K562 (cell line): ENCODE data around the gene REM2. TPM values are rescaled to one million over a fixed set of nuclear protein-coding genes. Genes with fewer than 3 reads are reported as not detected.

Source experiments
- ATAC-seq: fragments of 200-7000 bp; cut with Tn5 transposase; 3 replicates; pipeline ENCODE4 v1.9.1; 2020; ENCODE audit warnings: moderate library complexity
- BruUV-seq: library from RNA; stranded (reverse); fragments of 400-500 nt; replicated peaks from 2 replicates; lab custom pipeline; 2021; lab: Mats Ljungman, UMichigan
- CTCF ChIA-PET: fragments of 300-600 bp; formaldehyde crosslinking; extraction: SDS; loops from one replicate; lab custom pipeline; 2021; ENCODE audit warnings: low intra/inter-chr PET ratio; lab: Yijun Ruan, JAX
- POLR2A ChIA-PET: fragments of 300-600, 350-650 bp; sonication (Branson Sonifier 250); formaldehyde crosslinking; extraction: SDS; loops from one replicate; lab custom pipeline; 2021; ENCODE audit warnings: antibody characterized with exemption, inconsistent platforms; lab: Yijun Ruan, JAX
- DNase-seq, 4 experiments: peaks; one replicate each; pipeline versions ENCODE4 v3.0.0 to v3.0.0-alpha.2; 2011 to 2018; ENCODE audit warnings: low spot score in 3 of 4, mixed read lengths in 3 of 4; ENCODE audit errors: extremely low read depth in 1 of 4
- FAIRE-seq: peaks from 2 replicates; lab custom pipeline; 2011; peaks lifted over from hg19 to GRCh38; lab: Jason Lieb, UNC
- H2AFZ ChIP-seq: 2 replicates; pipeline ENCODE4 v1.6.0; 2011; ENCODE audit warnings: low read depth, low read length, control low read depth, inconsistent platforms
- H3K27ac ChIP-seq: fragments of 200-600 bp; 3 replicates; pipeline ENCODE4 v1.8.0; 2011; ENCODE audit warnings: low read depth, mild to moderate bottlenecking, control low read depth, inconsistent platforms, low read length, moderate library complexity, mixed read lengths; ENCODE audit errors: extremely low read depth
- H3K27me3 ChIP-seq, 2 experiments: fragments of 300-600 bp in 1 of 2; 2 replicates in 1 of 2; 3 replicates in 1 of 2; pipeline versions ENCODE4 v1.6.0 to v1.8.0; 2011; ENCODE audit warnings: inconsistent platforms in 2 of 2, low read length in 2 of 2, mild to moderate bottlenecking in 1 of 2, mixed read lengths in 1 of 2, moderate library complexity in 1 of 2; ENCODE audit not compliant: control insufficient read depth in 2 of 2, insufficient read depth in 2 of 2
- H3K36me3 ChIP-seq: fragments of 300-600 bp; 3 replicates; pipeline ENCODE4 v1.8.0; 2011; ENCODE audit warnings: mild to moderate bottlenecking, low read length, inconsistent platforms; ENCODE audit not compliant: control insufficient read depth, insufficient read depth
- H3K4me1 ChIP-seq, 2 experiments: fragments of 200-600 bp in 1 of 2; replicated peaks in 1 of 2; 2 replicates in 1 of 2; 3 replicates in 1 of 2; pipeline versions ENCODE4 v1.5.1 to v1.8.0; 2011; ENCODE audit warnings: inconsistent platforms in 2 of 2, low read length in 2 of 2, mild to moderate bottlenecking in 1 of 2, mixed read lengths in 1 of 2, moderate library complexity in 1 of 2; ENCODE audit not compliant: control insufficient read depth in 2 of 2, insufficient read depth in 2 of 2
- H3K4me2 ChIP-seq: 2 replicates; pipeline ENCODE4 v1.6.1; 2011; ENCODE audit warnings: low read length, control low read depth, inconsistent platforms, mixed read lengths; ENCODE audit not compliant: insufficient read depth
- H3K4me3 ChIP-seq: fragments of 200-600 bp; sonication (generic), shearing (Covaris generic); 2 replicates; pipeline ENCODE4 v1.5.1; 2016; ENCODE audit warnings: control low read depth, inconsistent platforms
- H3K79me2 ChIP-seq: fragments of 200-600 bp; 3 replicates; pipeline ENCODE4 v1.8.0; 2011; ENCODE audit warnings: low read length, inconsistent platforms; ENCODE audit not compliant: control insufficient read depth, insufficient read depth
- H3K9ac ChIP-seq, 2 experiments: 2 replicates each; pipeline versions ENCODE4 v1.6.0 to v1.6.1; 2011; ENCODE audit warnings: low read depth in 2 of 2, low read length in 2 of 2, control low read depth in 1 of 2, inconsistent platforms in 1 of 2, mild to moderate bottlenecking in 1 of 2, mixed read lengths in 1 of 2; ENCODE audit not compliant: insufficient read depth in 1 of 2
- H3K9me1 ChIP-seq: one replicate; pipeline ENCODE4 v1.6.0; 2011; ENCODE audit warnings: inconsistent platforms, mild to moderate bottlenecking, low read length, moderate library complexity; ENCODE audit not compliant: control insufficient read depth, insufficient read depth
- H3K9me3 ChIP-seq: replicated peaks from 2 replicates; pipeline ENCODE4 v1.5.1; 2011; ENCODE audit warnings: low read depth, low read length, inconsistent platforms; ENCODE audit not compliant: control insufficient read depth, insufficient read depth
- H4K20me1 ChIP-seq: replicated peaks from 2 replicates; pipeline ENCODE4 v1.6.1; 2011; ENCODE audit warnings: low read length, inconsistent platforms, mixed read lengths; ENCODE audit not compliant: control insufficient read depth, insufficient read depth
- DEAF1 ChIP-seq: fragments of 450-650 bp; formaldehyde crosslinking; IDR thresholded peaks from 2 replicates; pipeline ENCODE4 v1.4.0; 2020; ENCODE audit warnings: mild to moderate bottlenecking, moderate library complexity
- ILF3 ChIP-seq: fragments of 450-650 bp; IDR thresholded peaks from 2 replicates; pipeline ENCODE4 v1.6.1; 2018; ENCODE audit warnings: antibody characterized with exemption, mild to moderate bottlenecking, moderate library complexity, borderline replicate concordance
- NONO ChIP-seq, 2 experiments: fragments of 200-400 bp in 1 of 2; fragments of 450-650 bp in 1 of 2; formaldehyde crosslinking in 1 of 2; IDR thresholded peaks; 2 replicates each; pipeline ENCODE4 v1.6.1; 2017; ENCODE audit warnings: low read depth in 2 of 2, mild to moderate bottlenecking in 2 of 2, moderate library complexity in 2 of 2, low read length in 1 of 2
- SMARCE1 ChIP-seq: fragments of 450-650 bp; IDR thresholded peaks from 2 replicates; pipeline ENCODE4 v1.7.1; 2016; ENCODE audit warnings: mild to moderate bottlenecking
- TCF7L2 ChIP-seq: fragments of 150-350 bp; IDR thresholded peaks from 2 replicates; pipeline ENCODE4 v1.6.1; 2016; ENCODE audit warnings: low read depth, mild to moderate bottlenecking, low read length, moderate library complexity
- ZFPM2 ChIP-seq: fragments of 250-450 bp; sonication (Bioruptor Pico); IDR thresholded peaks from 2 replicates; pipeline ENCODE4 v1.5.1; 2022; ENCODE audit warnings: mild to moderate bottlenecking
- ZNF197 ChIP-seq: fragments of 200-800 bp; sonication (Bioruptor generic); IDR thresholded peaks from 2 replicates; pipeline ENCODE4 v1.6.1; 2016; ENCODE audit warnings: low read depth, missing genetic modification characterization, missing compliant biosample characterization
- ZNF551 ChIP-seq: fragments of 250-450 bp; sonication (Bioruptor Pico); IDR thresholded peaks from 2 replicates; pipeline ENCODE4 v1.5.0; 2021; ENCODE audit warnings: mild to moderate bottlenecking, moderate library complexity
- ZNF668 ChIP-seq: fragments of 250-450 bp; sonication (Bioruptor Pico); IDR thresholded peaks from 2 replicates; pipeline ENCODE4 v1.8.0; 2022; ENCODE audit warnings: mild to moderate bottlenecking, inconsistent platforms
- ZSCAN32 ChIP-seq: fragments of 450-650 bp; formaldehyde crosslinking; IDR thresholded peaks from 2 replicates; pipeline ENCODE4 v1.4.0; 2020; ENCODE audit warnings: mild to moderate bottlenecking, moderate library complexity
- WGBS: fragments of 100-300 bp; shearing (Covaris generic); methylation state at CpG from one replicate; pipeline ENCODE4 v1.1.6; 2016; ENCODE audit warnings: low coverage, mixed read lengths; ENCODE audit not compliant: insufficient coverage; ENCODE audit errors: missing lambda C conversion rate; 5-methylcytosine and 5-hydroxymethylcytosine counted together
- in situ Hi-C: fragments of 300-500 bp; cut with MboI; formaldehyde crosslinking; loops from 4 replicates; pipeline ENCODE4 v1.15.0; 2018; ENCODE audit warnings: inconsistent platforms, mixed read lengths
- intact Hi-C: fragments of 100-400 bp; cut with micrococcal nuclease; formaldehyde crosslinking; loops from 2 replicates; pipeline ENCODE4 v1.14.2; 2022
- polyA plus RNA-seq, 8 experiments: library from polyadenylated mRNA; depleted of rRNA in 4 of 8; stranded (reverse) in 5 of 8; unstranded in 3 of 8; fragments of >200 nt; fragmentation: Nextera tagmentation in 2 of 8; fragmentation: Illumina TruSeq in 1 of 8; extraction: Ambion mirVana in 2 of 8; extraction: Trizol in 1 of 8; gene quantifications; 2 replicates each; pipeline versions ENCODE4 v1.2.1 to v1.2.3, GENCODE V29; 2011 to 2014; ENCODE audit warnings: inconsistent platforms in 1 of 8, missing spikeins in 1 of 8
- total RNA-seq, 7 experiments: library from RNA; depleted of rRNA in 6 of 7; stranded (reverse); fragments of >200 nt in 6 of 7; fragmentation: Illumina TruSeq in 2 of 7; extraction: Trizol in 2 of 7; gene quantifications; 2 replicates each; pipeline versions ENCODE4 v1.2.1 to v1.2.3, GENCODE V29; 2011 to 2021; ENCODE audit warnings: low replicate concordance in 1 of 7
- TF ChIP-seq, protein P1 (sequence below): fragments of 250-450 bp; sonication (Bioruptor Pico); IDR thresholded peaks from 2 replicates; pipeline ENCODE4 v1.5.0; 2022; ENCODE audit warnings: mild to moderate bottlenecking

The REM2 gene
- total and polyA plus RNA-seq, 9 of the 15 experiments (the other 6 are each of a cell fraction or from before 2014, with no cell fraction given), result 0.18 to 1.0 (median 0.38) TPM

DNA sequence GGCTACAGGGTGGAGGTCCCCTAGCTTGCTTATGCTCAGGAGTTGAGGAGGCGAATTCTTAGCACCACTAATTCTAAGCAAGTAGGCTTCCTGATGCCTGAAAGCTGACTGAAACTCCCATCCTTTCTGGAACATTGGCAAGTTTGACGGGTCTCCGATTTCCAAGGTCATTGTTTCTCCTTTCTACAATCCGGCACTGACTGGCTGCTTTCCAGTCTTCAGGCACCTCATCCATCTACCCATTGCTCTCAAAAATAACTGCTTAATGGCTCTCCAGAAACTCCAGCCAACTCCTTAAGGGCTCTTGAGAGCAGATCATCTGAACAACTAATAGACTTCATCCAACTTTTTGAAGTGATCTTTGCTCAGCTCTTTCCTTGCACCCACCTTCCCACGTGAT is 13.3 kb downstream of the REM2 start:
- H3K9me3 ChIP-seq, result no peaks in the 10 kb centered on the region
- intact Hi-C loops (no loop called here), in situ Hi-C loops (no loop called here)
- H3K27ac ChIP-seq, result no peak overlapping the region
- no peak overlapping the region for H2AFZ ChIP-seq
- no peak overlapping the region for H3K4me3 ChIP-seq
- CTCF ChIA-PET, result no interaction called here
- no peak for FAIRE-seq
- POLR2A ChIA-PET, result interaction anchor here (0.6 to 2.5 kb wide), 9 partner anchors 10 to 307 kb away, joined by 3 to 8 read pairs (median 5); partner anchors contain the start of genes DAD1, OXA1L, RBM23 and REM2
- peaks cover 13 to 42% of the 10 kb centered on the region in 2 experiments; a peak in 3 of 5 replicates for H3K4me1 ChIP-seq
- H3K9ac ChIP-seq, result no peak overlapping the region
- H3K9me1 ChIP-seq, result peaks cover 3% of the 10 kb centered on the region
- H4K20me1 ChIP-seq, result no peaks in the 10 kb centered on the region
- H3K79me2 ChIP-seq, result no peaks in the 10 kb centered on the region
- peaks cover 22% of the 10 kb centered on the region for H3K36me3 ChIP-seq
- TF ChIP-seq TCF7L2 (no peak), ZNF197 (CRISPR knock-in tag) (no peak), ZFPM2 (no peak), ILF3 (no peak), ZNF668 (CRISPR knock-in tag) (no peak), NONO (IDR thresholded peaks at IDR 0.05; ENCODE audit: low read depth in 2 of 2, low read length in 1 of 2) (no peak), ZSCAN32 (no peak), SMARCE1 (no peak), ZNF551 (CRISPR knock-in tag) (no peak), DEAF1 (CRISPR knock-in tag) (no peak)
- TF ChIP-seq, protein P1, sequence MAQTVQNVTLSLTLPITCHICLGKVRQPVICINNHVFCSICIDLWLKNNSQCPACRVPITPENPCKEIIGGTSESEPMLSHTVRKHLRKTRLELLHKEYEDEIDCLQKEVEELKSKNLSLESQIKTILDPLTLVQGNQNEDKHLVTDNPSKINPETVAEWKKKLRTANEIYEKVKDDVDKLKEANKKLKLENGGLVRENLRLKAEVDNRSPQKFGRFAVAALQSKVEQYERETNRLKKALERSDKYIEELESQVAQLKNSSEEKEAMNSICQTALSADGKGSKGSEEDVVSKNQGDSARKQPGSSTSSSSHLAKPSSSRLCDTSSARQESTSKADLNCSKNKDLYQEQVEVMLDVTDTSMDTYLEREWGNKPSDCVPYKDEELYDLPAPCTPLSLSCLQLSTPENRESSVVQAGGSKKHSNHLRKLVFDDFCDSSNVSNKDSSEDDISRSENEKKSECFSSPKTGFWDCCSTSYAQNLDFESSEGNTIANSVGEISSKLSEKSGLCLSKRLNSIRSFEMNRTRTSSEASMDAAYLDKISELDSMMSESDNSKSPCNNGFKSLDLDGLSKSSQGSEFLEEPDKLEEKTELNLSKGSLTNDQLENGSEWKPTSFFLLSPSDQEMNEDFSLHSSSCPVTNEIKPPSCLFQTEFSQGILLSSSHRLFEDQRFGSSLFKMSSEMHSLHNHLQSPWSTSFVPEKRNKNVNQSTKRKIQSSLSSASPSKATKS, result no peak
- TF ChIP-seq, all 486 proteins: peak for 0
- no peak for ATAC-seq
- Histone ChIP-seq H3K4me2 (no peak overlapping the region), H3K27me3 (no peaks in the 10 kb centered on the region)
- 87% methylated on average over 5 of the region's 5 CpGs for WGBS
- no peak for DNase-seq
- no TSS peak for BruUV-seq
